Osteoblast (primary cell): Measurements from ENCODE around the gene ELN. TPM values are rescaled to one million over a fixed set of nuclear protein-coding genes. Genes with fewer than 3 reads are reported as not detected.

Experiments used
- DNase-seq: peaks from one replicate; pipeline ENCODE4 v3.0.0; 2011; ENCODE audit warnings: low spot score, mixed read lengths; ENCODE audit not compliant: insufficient read length; ENCODE audit errors: missing footprints
- H2AFZ ChIP-seq: 2 replicates; pipeline ENCODE4 v1.6.0; 2011; ENCODE audit warnings: mild to moderate bottlenecking, low read length
- H3K27ac ChIP-seq: 2 replicates; pipeline ENCODE4 v1.5.1; 2011; ENCODE audit warnings: mild to moderate bottlenecking, low read depth, low read length, moderate library complexity
- H3K27me3 ChIP-seq: 2 replicates; pipeline ENCODE4 v1.6.0; 2012; ENCODE audit warnings: mild to moderate bottlenecking, control low read depth, inconsistent platforms, low read length, moderate library complexity; ENCODE audit not compliant: insufficient read depth
- H3K36me3 ChIP-seq: 2 replicates; pipeline ENCODE4 v1.5.1; 2011; ENCODE audit warnings: mild to moderate bottlenecking, low read length, control low read depth, moderate library complexity; ENCODE audit not compliant: insufficient read depth
- H3K4me1 ChIP-seq: 2 replicates; pipeline ENCODE4 v1.5.1; 2011; ENCODE audit warnings: mild to moderate bottlenecking, low read length, control low read depth, moderate library complexity; ENCODE audit not compliant: insufficient read depth
- H3K4me2 ChIP-seq: 2 replicates; pipeline ENCODE4 v1.6.0; 2011; ENCODE audit warnings: mild to moderate bottlenecking, low read length; ENCODE audit not compliant: insufficient read depth
- H3K4me3 ChIP-seq: fragments of 200-600 bp; sonication (generic); 3 replicates; pipeline ENCODE4 v1.5.1; 2012; ENCODE audit warnings: mild to moderate bottlenecking, low read length, inconsistent platforms; ENCODE audit not compliant: insufficient read depth
- H3K79me2 ChIP-seq: 2 replicates; pipeline ENCODE4 v1.6.0; 2012; ENCODE audit warnings: mild to moderate bottlenecking, low read length, control low read depth, inconsistent platforms; ENCODE audit not compliant: insufficient read depth
- H3K9me3 ChIP-seq: 2 replicates; pipeline ENCODE4 v1.5.1; 2011; ENCODE audit warnings: low read depth, low read length, control low read depth
- H4K20me1 ChIP-seq: 2 replicates; pipeline ENCODE4 v1.6.0; 2012; ENCODE audit warnings: mild to moderate bottlenecking, low read length, control low read depth; ENCODE audit not compliant: insufficient read depth
- CTCF ChIP-seq: IDR thresholded peaks from 2 replicates; pipeline ENCODE4 v1.5.1; 2011; ENCODE audit warnings: mild to moderate bottlenecking, low read depth, low read length, moderate library complexity; ENCODE audit errors: extremely low read depth
- total RNA-seq: library from RNA; depleted of rRNA; stranded (reverse); fragments of >200 nt; gene quantifications from 2 replicates; pipeline ENCODE4 v1.2.3, GENCODE V29; 2012

Gene ELN
- total RNA-seq, 1 donor = 69.1 TPM

GRCh38 chr7:74078461-74078860, 50.5 kb downstream of the ELN start:
- H3K9me3 ChIP-seq = no peaks in the 10 kb centered on the region
- peak overlapping the region; percentile 72 for H3K27ac ChIP-seq
- no peak overlapping the region for H3K4me2 ChIP-seq
- no peaks in the 10 kb centered on the region for H4K20me1 ChIP-seq
- peaks cover 4% of the 10 kb centered on the region for H3K79me2 ChIP-seq
- no peaks in the 10 kb centered on the region for H3K36me3 ChIP-seq
- peaks cover 12% of the 10 kb centered on the region for H3K4me1 ChIP-seq
- no peak for TF ChIP-seq CTCF
- H2AFZ ChIP-seq = no peak overlapping the region
- no peak overlapping the region for H3K4me3 ChIP-seq
- H3K27me3 ChIP-seq = no peaks in the 10 kb centered on the region
- DNase-seq = peak; percentile 22

- H3K4me3 ChIP-seq = peak overlapping the region; percentile 65
- H3K4me1 ChIP-seq = peaks cover 22% of the 10 kb centered on the region
- peak overlapping the region; percentile 74 for H3K4me2 ChIP-seq
- H4K20me1 ChIP-seq = peaks cover 4% of the 10 kb centered on the region
- peaks cover 13% of the 10 kb centered on the region for H3K36me3 ChIP-seq
- peak; percentile 21 for DNase-seq
- H3K27ac ChIP-seq = peak overlapping the region; percentile 61
- H3K79me2 ChIP-seq = peaks cover 35% of the 10 kb centered on the region
- no peaks in the 10 kb centered on the region for H3K27me3 ChIP-seq
- no peak for TF ChIP-seq CTCF
- H2AFZ ChIP-seq = peak overlapping the region; percentile 31
- H3K9me3 ChIP-seq = no peaks in the 10 kb centered on the region
Observed at GRCh38 chr7:74082770-74083116, 54.8 kb downstream of the ELN start.

GRCh38 chr7:74083117-74083876, 55.3 kb downstream of the ELN start, which contains the start of gene LIMK1:
Gene LIMK1 (plus strand): TSS chr7:74083804. CDS start chr7:74083991, 187 bp downstream.
- Histone ChIP-seq H3K4me1 (peaks cover 22% of the 10 kb centered on the region), H3K36me3 (peaks cover 19% of the 10 kb centered on the region), H3K27me3 (no peaks in the 10 kb centered on the region), H3K79me2 (peaks cover 40% of the 10 kb centered on the region), H3K9me3 (no peaks in the 10 kb centered on the region), H3K27ac (peak within 1 kb of the TSS; percentile 86), H2AFZ (peak within 1 kb of the TSS; percentile 68), H3K4me2 (peak within 1 kb of the TSS; percentile 91), H4K20me1 (peaks cover 4% of the 10 kb centered on the region), H3K4me3 (peak within 1 kb of the TSS; percentile 76)
- peak; percentile 99 for DNase-seq
- no peak for TF ChIP-seq CTCF

GRCh38 chr7:74083928-74084721, 56.2 kb downstream of the ELN start:
- Histone ChIP-seq H3K4me2 (peak overlapping the region; percentile 91), H3K27ac (peak overlapping the region; percentile 86), H3K4me1 (peaks cover 14% of the 10 kb centered on the region), H3K27me3 (no peaks in the 10 kb centered on the region), H3K9me3 (no peaks in the 10 kb centered on the region), H2AFZ (peak overlapping the region; percentile 46), H3K79me2 (peaks cover 46% of the 10 kb centered on the region), H4K20me1 (peaks cover 7% of the 10 kb centered on the region), H3K36me3 (peaks cover 25% of the 10 kb centered on the region), H3K4me3 (peak overlapping the region; percentile 76)
- peak; percentile 98 for DNase-seq
- TF ChIP-seq CTCF = no peak
